Middle frontal gyrus (tissue), 1 donor: ENCODE data around the gene DDC.

Experiments used
- DNase-seq: peaks from one replicate; pipeline ENCODE4 v3.0.0-alpha.2; 2015; ENCODE audit warnings: low spot score; ENCODE audit errors: extremely low spot score

DDC gene

GRCh38 chr7:50564640-50565558 is at the start of gene DDC:
Gene DDC, minus strand, starts transcription at chr7:50565405. Its CDS starts 21,320 bp downstream, at chr7:50544085.
- DNase-seq, result no peak

GRCh38 chr7:50613473-50613872 is 48.3 kb upstream of the DDC start:
- DNase-seq, result no peak

DNA sequence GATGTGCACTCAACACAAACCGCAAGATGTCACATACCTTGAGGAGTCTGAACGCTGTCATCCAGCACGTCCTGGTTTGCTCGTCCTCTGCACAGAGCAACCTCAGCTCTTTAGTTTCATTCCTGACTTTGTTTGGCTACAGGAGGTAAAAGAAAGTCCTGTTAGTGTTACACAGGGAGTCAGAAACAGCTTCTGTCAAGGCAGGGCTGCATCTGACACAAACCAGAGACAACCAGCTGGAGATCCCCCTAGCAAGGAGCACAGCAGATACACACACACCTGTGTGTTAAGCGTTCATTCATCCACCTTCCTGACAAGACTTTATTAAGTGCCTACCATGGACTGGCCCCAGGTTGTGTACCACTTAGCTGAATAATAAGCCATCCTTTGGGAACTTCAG is 47.5 kb upstream of the DDC start:
- DNase-seq, result no peak

- DNase-seq, result no peak
These were observed 45.5 kb upstream of the DDC start for GRCh38 chr7:50610521-50611277.

DNA sequence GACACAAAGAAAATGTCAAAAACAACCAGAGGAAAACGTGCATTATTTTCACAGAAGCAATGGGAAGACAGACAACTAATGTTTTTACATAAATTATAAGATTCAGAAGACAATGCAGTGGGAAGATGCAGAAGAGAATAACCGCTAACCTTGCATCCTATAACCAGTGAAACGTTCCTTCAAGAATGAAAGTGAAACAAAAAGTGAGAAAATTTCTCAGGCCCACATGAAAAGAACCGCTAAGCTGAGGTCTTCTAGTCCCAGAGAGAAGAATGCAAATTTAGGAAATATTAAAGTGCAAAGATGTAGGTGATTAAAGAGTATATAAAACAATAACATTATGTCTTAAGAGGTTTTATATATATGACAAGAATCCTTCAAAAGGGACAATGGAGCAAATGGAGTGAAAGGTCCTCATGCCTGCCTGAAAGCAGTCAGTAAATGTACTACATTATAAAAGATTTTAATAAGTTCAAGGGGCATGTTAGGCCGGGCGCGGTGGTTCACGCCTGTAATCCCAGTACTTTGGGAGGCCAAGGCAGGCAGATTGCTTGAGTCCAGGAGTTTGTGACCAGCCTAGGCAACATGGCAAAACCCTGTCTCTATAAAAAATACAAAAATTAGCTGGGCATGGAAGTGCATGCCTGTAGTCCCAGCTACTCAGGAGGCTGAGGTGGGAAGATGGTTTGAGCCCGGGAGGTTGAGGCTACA is 43.1 kb upstream of the DDC start:
- DNase-seq, result no peak

DNA sequence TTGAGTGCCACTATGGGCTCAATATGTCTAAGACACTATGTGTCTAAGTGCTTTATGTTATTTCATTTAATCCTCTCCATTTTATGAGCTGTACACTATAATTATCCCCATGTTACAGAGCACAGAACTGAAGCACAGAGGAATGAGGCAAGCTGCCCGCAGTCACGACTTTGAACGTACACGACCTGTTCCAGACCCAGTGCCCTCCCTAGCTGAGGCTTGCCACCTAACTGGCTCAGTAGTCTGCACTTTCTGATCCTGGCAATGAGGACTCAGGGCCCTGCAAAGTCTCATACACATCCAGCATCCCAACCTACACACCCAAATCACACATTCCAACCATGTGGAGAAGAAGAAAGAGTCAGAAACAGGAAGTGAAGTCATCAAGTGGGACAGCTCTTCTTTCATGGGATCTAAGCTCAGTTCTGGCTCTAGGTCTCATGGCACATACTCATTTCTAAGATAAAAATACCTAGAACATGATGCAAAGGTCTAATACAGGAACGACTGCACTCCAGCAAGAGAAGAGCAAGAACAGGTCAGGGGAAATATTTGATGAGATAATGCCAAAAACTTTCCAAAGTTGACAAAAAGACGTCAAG is 42.4 kb upstream of the DDC start:
- DNase-seq, result no peak

DNA sequence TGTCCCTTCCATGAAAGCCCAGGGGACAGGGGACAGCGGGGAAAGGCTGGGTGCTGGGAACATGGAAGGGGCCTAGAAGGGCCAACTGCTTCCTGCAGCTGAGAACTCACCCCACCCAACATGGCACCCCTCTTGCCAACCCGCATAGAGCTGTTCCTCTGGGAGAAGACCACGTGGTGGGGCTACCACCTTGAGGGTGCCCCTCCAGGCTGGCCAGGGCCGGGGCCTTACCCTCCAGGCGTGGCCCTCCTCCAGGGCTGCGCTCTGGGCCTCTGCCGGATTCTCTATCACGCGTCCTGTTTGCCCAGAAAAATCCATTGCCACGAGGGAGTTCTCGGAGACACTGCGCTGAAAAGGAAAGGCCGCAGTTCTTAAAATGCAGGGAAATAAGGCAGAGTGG is 39.9 kb upstream of the DDC start:
- DNase-seq, result no peak

DNA sequence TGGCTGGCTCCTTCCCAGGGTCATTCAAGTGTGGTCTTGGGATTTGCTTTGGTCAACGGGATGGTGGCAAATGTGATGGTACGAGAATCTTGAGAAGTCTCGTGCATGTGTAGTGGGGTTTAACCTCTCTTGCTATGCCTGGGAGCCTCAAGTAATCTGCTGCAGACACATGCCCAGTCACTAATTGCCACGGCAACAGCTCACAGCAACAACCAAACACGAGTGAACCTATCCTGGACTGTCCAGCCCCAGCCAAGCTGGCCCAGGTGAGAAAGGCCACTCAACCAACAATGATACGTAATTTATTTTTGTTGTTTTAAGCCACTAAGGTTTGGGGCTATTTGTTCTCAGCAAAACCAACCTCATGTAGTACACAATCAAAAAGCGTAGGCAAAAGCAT is 38.1 kb upstream of the DDC start:
- no peak for DNase-seq

- no peak for DNase-seq
These were observed 34.2 kb upstream of the DDC start for GRCh38 chr7:50599385-50599784.

DNA sequence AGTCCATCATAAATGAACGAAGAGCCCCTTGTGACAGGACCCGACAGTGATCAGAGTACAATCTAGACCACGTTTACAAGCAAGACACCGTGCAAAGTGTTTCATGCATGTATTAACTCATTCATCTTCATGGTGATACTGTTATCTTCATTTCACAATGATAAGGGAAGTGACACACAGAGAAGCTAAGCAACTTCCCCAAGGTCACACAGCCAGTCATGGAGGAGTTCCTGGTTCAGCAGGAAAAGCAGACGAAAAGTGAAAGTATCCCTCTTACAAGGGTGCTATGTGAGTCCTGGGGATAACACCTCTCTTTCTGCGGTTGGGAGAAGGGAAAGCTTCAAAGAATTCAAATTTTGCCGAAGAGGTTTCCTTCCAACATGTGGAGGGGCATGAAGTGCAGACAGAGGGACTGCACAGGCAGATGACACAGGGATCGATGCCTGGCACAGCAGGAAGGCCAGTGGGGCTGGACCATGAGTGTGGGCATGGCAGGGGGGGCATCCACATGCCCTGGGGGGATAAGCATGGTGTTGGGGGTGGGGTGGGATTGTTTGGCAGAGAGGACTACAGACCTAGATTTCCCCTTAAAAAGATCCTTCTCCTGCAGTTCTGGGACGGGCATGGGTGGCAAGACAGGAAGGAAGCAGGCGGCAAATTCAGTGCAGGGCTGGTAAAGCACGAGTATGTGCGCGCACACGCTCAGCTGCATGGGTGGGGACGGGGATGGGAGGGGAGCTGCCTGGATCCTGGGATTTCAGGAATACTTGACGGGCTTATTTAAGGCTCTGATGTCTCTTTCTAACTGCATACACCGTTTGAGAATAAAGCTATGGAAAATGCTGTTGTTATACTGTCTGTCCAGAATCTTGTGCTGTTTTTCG is 33.5 kb upstream of the DDC start:
- DNase-seq, result no peak

DNA sequence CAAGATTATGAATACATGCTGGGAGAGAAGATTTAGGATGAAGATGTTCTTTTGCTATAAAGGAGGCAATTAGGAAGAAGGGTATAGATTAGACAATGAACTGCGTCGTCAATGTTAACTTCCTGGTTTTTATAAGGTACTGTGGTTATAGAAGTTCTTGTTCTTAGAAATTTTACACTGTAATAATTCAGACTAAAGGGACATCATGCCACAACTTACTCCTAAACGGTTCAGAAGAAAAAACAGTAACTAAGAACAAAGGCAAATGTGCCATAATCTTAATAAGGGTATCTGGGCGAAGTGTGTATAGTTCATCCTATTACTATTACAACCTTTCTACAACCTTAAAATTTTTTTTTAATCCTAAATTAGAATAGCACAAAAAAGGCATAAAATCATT is 31.3 kb upstream of the DDC start:
- no peak for DNase-seq

DNA sequence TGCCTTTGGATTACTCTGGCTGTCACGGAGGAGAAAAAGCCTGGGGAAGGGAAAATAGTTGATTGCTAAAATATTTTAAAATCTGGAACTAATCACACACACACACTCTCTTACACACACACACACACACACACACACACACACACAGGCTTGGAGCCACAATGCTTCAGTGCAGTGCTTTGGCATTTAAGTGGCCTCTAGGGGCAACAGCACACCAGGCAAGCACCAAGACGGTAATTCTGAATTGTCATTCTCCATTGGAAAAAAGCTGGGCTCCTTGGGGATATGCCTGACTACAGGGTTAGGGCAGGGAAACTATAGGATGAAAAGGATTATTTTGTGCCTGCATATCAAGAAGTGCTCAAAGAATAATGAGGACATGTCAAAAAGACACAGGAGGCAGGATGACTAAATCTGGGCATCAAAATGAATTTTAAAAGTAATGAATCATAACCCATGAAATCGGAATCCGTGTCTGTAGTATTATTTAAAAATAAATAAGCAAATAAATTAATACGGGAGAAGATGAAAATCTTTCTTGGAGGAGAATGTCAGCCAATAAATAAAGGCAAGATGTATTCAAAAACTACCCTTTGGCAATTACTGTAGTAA is 30.4 kb upstream of the DDC start:
- peak; percentile 7 for DNase-seq

DNA sequence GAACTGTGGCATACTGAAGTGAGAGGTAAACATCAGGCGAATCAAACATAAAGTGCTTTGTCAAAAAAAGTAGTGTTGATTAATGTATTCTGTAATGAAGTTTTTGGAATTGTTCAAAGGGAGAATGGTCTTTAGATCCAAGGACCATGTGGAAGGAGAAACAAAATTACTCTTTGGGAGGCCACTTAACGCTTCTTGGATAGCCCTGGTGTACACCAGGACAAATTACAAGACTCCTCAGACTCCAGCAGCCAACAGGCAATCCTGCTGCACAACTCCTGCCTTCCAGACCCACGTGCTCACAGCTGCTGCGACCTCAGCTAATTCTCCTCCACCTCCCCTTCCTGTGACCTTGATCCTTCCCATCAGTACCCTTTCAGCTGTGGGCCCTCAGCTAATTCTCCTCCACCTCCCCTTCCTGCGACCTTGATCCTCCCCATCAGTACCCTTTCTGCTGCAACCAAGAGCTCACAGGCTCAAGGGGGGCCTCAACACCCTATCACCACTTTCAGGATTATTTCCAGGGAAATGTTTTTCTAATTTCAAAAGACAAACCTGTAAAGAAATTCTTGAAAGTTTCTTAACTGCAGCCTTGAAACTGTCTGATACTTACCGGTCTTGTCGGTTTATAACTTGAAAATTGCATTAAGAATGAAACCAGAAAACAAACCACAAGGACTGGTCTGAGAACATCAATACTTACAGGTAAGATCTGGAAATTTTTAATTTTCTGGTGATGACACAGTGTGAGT is 29.7 kb upstream of the DDC start:
- no peak for DNase-seq

GRCh38 chr7:50594136-50594535 is 28.9 kb upstream of the DDC start:
- DNase-seq, result no peak

- DNase-seq, result no peak
These were observed 27.7 kb upstream of the DDC start for GRCh38 chr7:50592940-50593339.

DNA sequence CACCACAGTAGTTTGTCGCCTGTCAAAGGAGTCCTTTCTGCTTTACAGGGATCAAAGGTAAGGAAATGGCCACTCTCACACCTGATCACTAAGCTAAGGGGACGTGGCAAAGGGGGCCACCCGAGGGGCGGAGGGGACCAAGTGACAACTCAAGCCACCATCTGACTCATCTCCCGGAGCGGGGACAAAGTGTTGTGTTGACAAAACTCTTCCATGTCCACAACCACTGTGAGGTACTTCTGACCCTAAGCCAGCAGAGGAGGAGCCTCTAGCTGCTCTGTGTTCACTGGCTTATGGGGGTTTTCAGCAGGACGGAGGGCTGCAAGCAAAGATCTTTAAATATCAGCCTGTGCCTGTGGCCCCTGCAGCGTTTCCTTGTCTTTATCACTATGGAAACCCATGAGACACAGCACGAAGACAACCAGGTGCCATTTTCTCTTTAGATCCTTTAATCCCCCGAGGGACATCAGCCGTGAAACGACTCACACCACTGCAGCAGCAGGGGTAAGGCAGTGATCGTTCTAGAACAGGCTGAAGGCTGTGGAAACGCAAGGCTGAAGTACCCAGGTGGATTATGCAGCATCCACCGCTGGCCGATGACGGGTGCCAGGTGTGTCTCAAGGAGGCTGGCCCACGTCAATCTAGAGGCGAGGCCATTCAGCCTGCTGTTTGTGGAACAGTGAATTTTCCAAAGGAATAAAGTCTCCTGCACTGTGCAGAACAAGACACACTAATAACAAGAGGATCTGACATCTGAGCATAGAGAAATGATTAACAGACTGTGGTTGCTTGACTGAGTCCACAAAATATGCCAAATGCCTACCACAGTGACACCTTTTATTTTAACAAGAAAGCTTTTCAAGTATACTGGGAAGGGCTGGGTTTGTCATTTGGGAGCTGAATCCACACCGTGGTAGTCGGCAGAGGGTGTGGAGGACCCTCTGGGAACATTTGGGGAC is 26.6 kb upstream of the DDC start:
- no peak for DNase-seq

GRCh38 chr7:50591098-50591479 is 25.9 kb upstream of the DDC start:
- DNase-seq, result no peak

GRCh38 chr7:50590535-50590934 is 25.3 kb upstream of the DDC start:
- no peak for DNase-seq
